ENCODE measurements around the gene CADM4.

Gene CADM4

DNA sequence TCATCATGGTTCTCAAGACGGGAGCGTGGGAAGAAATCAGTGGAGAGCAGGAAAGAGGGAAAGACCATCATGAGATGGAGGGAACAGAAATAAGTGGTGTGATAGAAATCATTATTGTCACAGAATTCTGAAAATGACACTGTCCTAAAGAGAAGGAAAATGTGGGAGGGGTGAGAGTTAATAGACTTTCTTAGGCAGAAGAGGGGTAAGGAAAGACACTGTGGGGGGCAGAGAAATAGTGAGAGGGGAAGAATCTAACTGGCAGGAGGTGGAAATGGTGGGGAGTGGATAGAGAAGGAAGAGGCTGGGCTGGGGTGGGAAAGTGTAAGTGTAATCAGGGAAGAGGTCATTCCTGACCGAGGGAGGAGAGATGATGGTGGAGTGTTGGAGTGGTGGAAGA, 60.9 kb downstream of the CADM4 start:
- no peak for ATAC-seq
- TF ChIP-seq RARB (CRISPR knock-in tag; IDR thresholded peaks at IDR 0.05) (no peak), TCF4 (CRISPR knock-in tag; IDR thresholded peaks at IDR 0.05; ENCODE audit: borderline replicate concordance) (no peak), ZFP30 (CRISPR knock-in tag; IDR thresholded peaks at IDR 0.05) (no peak), OSR1 (CRISPR knock-in tag; IDR thresholded peaks at IDR 0.05) (no peak), PPARA (CRISPR knock-in tag; IDR thresholded peaks at IDR 0.05; ENCODE audit: borderline replicate concordance) (no peak), ISL1 (CRISPR knock-in tag; IDR thresholded peaks at IDR 0.05) (no peak), ARNTL (CRISPR knock-in tag; IDR thresholded peaks at IDR 0.05; ENCODE audit: borderline replicate concordance, low read depth) (no peak), ZC3H10 (CRISPR knock-in tag; IDR thresholded peaks at IDR 0.05) (no peak)

DNA sequence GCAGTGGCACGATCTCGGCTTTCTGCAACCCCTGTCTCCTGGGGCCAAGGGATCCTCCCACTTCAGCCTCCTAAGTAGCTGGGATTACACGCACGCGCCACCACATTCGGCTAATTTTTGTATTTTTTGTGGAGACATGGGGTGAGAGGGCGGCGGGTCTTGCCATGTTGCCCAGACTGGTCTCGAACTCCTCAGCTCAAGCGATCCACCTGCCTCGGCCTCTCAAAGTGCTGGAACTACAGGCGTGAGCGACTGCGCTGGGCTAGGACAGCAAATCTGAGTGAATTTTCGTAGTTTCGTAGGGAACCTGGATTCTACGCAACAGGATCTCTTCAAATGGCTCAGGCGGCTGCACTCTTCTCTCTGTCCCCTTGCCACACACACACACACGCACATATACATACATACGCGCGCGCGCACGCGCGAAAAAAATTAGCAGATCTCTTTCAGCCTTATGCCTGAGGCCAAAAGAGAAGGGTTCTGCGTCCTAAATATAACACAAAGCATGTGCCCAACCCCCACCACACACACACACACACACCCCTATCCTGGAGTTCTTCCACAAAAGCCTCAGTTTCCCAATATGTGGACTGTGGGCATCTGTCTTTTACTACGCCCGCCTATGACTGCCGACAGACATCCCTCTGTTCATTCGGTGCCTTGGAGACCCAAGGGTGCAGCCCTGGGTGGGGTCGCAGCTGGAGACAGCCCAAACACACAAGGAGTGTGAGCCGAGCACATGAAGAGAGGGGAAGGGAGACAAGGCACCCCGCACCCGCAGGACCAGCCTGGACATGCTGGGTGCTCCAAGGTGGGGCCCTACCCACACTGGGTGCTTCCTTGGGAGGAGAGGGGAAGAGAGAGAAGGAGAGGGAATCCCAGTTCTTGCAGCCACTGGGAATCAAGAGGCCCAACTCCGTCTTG, 63.4 kb downstream of the CADM4 start:
- peak; percentile 2; the same call in 2 of the 3 replicates for ATAC-seq
- TF ChIP-seq ZNF565 (CRISPR knock-in tag; conservative IDR thresholded peaks at IDR 0.05; ENCODE audit: low read depth): no peak
- TF ChIP-seq TOX (CRISPR knock-in tag; IDR thresholded peaks at IDR 0.05; ENCODE audit: borderline replicate concordance): no peak
- TF ChIP-seq RARB (CRISPR knock-in tag; IDR thresholded peaks at IDR 0.05): no peak
- TF ChIP-seq BACH2 (CRISPR knock-in tag; IDR thresholded peaks at IDR 0.05; ENCODE audit: borderline replicate concordance): no peak
- TF ChIP-seq ZFP3 (CRISPR knock-in tag; IDR thresholded peaks at IDR 0.05): no peak
- TF ChIP-seq GLIS3 (CRISPR knock-in tag; IDR thresholded peaks at IDR 0.05): no peak

DNA sequence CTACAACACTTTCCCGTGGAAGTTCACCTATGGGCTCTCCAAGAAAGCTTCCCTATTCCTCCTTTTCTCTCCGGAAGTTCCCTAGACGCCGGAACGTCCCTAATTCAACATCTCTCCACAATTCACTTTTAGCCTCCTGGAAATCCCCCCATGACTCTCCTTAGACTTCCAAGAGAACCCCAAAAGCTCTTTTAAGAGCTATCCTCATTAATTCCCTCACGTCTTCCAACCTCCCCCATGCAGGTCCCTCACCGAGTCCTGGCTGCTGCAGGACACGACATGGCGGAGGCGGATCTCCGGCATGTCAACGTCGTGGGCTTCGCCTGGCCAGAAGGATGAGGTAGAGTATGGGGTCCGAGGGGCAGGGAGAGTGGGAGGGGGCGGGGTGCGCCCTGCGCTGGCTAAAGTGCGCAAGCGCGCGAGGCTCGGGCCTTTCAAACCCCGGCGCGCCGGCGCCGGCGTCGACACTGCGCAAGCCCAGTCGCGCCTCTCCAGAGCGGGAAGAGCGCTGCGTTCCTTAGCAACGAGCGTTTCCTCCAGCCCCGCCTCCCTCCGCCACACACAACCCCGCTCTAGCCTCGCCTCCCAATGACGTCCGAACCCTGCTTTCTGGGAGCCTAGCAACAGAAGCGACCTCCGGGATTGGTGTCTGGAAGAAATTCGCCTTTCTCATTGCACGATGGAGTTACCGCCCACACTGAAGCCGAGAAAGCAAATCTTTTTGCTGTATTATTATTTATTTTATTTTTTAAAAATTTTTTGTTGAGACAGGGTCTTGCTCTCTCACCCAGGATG, 64.3 kb downstream of the CADM4 start, which contains the start of the genes PINLYP and XRCC1:
Gene PINLYP (plus strand): TSS at position 646 of the 795 bp plus-strand sequence. CDS start 1,391 bp downstream, outside the sequence.
Gene XRCC1 (minus strand): TSS at position 372 of the 795 bp plus-strand sequence. CDS start 69 bp downstream, at position 303.
- ATAC-seq: peak; percentile 97
- no peak for TF ChIP-seq RARB (CRISPR knock-in tag; IDR thresholded peaks at IDR 0.05)
- no peak for TF ChIP-seq ZFP3 (CRISPR knock-in tag; IDR thresholded peaks at IDR 0.05)

DNA sequence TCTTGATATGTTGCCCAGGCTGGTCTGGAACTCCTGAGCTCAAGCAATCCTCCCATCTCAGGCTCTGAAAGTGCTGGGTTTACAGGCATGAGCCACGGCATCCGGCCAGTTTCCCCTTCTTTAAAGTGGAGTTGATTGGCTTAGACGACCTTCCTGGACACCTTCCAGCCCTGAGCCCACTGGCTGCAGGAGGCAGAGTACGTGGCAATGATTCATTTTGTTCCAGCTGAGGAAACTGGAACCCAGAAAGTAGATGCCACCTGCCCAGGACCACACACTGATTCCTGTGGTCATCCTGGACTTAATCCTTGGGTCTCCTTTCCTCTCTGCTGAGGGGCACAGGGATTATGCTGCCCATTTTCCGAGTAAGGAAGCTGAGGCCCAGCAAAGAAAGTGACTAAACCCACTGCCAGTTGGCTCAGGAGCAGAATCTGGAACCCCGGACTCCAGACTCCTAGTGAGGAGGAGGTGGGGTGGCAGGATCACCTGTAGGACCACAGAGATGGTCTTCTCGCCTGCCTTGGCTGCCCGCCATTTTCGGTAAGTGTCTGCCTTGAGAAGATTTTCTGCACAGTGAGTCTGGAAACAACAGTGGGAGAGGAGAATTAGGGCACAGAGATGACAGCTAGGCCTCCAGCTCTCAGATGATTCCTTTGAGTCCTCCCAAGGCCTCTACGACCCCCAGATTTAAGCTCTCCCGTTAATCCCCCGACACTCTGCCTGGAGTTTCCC, 65.1 kb downstream of the CADM4 start:
- no peak; the same call in 2 of the 3 replicates for ATAC-seq
- no peak for TF ChIP-seq BACH2 (CRISPR knock-in tag; IDR thresholded peaks at IDR 0.05; ENCODE audit: borderline replicate concordance)
- TF ChIP-seq ARNTL (CRISPR knock-in tag; IDR thresholded peaks at IDR 0.05; ENCODE audit: borderline replicate concordance, low read depth): no peak
- TF ChIP-seq CSRNP3 (CRISPR knock-in tag; IDR thresholded peaks at IDR 0.05): no peak
- no peak for TF ChIP-seq ESRRG (CRISPR knock-in tag; IDR thresholded peaks at IDR 0.05)
- TF ChIP-seq, protein P1, sequence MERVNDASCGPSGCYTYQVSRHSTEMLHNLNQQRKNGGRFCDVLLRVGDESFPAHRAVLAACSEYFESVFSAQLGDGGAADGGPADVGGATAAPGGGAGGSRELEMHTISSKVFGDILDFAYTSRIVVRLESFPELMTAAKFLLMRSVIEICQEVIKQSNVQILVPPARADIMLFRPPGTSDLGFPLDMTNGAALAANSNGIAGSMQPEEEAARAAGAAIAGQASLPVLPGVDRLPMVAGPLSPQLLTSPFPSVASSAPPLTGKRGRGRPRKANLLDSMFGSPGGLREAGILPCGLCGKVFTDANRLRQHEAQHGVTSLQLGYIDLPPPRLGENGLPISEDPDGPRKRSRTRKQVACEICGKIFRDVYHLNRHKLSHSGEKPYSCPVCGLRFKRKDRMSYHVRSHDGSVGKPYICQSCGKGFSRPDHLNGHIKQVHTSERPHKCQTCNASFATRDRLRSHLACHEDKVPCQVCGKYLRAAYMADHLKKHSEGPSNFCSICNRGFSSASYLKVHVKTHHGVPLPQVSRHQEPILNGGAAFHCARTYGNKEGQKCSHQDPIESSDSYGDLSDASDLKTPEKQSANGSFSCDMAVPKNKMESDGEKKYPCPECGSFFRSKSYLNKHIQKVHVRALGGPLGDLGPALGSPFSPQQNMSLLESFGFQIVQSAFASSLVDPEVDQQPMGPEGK (CRISPR knock-in tag; IDR thresholded peaks at IDR 0.05; ENCODE audit: borderline replicate concordance): no peak
- peak; percentile 86 for TF ChIP-seq ZNF70 (CRISPR knock-in tag; IDR thresholded peaks at IDR 0.05)
- TF ChIP-seq OSR1 (CRISPR knock-in tag; IDR thresholded peaks at IDR 0.05): no peak
- TF ChIP-seq PPARA (CRISPR knock-in tag; IDR thresholded peaks at IDR 0.05; ENCODE audit: borderline replicate concordance): no peak
- TF ChIP-seq ZFP30 (CRISPR knock-in tag; IDR thresholded peaks at IDR 0.05): no peak
